Parathyroid adenoma (tissue), 2 donors: ENCODE data around the gene RNF144B.

ENCODE experiments used
- H2AFZ ChIP-seq: fragments of 300-600 bp; sonication (generic); one replicate; pipeline ENCODE4 v1.7.0; 2017; ENCODE audit warnings: antibody characterized with exemption, mild to moderate bottlenecking
- H3K27ac ChIP-seq: fragments of 300-600 bp; sonication (generic); one replicate; pipeline ENCODE4 v1.7.0; 2017
- H3K27me3 ChIP-seq: fragments of 300-600 bp; sonication (generic); one replicate; pipeline ENCODE4 v1.7.0; 2017; ENCODE audit warnings: low read length; ENCODE audit not compliant: control insufficient read depth, insufficient read depth
- H3K36me3 ChIP-seq: fragments of 300-600 bp; sonication (generic); one replicate; pipeline ENCODE4 v1.7.0; 2017; ENCODE audit warnings: low read length; ENCODE audit not compliant: control insufficient read depth, insufficient read depth
- H3K4me1 ChIP-seq: fragments of 300-600 bp; sonication (generic); one replicate; pipeline ENCODE4 v1.7.0; 2017; ENCODE audit warnings: control low read depth
- H3K4me2 ChIP-seq: fragments of 300-600 bp; sonication (generic); one replicate; pipeline ENCODE4 v1.7.0; 2017; ENCODE audit warnings: low read length
- H3K4me3 ChIP-seq: fragments of 300-600 bp; sonication (generic); one replicate; pipeline ENCODE4 v1.7.0; 2017; ENCODE audit warnings: low read depth, low read length
- H3K79me2 ChIP-seq: fragments of 300-600 bp; sonication (generic); one replicate; pipeline ENCODE4 v1.7.0; 2017; ENCODE audit warnings: control low read depth
- H3K9ac ChIP-seq: fragments of 300-600 bp; sonication (generic); one replicate; pipeline ENCODE4 v1.7.0; 2017; ENCODE audit warnings: mild to moderate bottlenecking
- H3K9me3 ChIP-seq: fragments of 300-600 bp; sonication (generic); one replicate; pipeline ENCODE4 v1.7.0; 2017; ENCODE audit warnings: low read length; ENCODE audit not compliant: control insufficient read depth
- CTCF ChIP-seq: fragments of 300-600 bp; sonication (generic); IDR thresholded peaks from one replicate; pipeline ENCODE4 v1.7.0; 2017; ENCODE audit warnings: antibody characterized with exemption, mild to moderate bottlenecking
- donor health status: primary hyperparathyroidism.

The RNF144B gene

GRCh38 chr6:18343741-18344140 is 43.4 kb upstream of the RNF144B start:
- Histone ChIP-seq H3K4me3 (no peak overlapping the region), H3K36me3 (no peaks in the 10 kb centered on the region), H3K79me2 (no peaks in the 10 kb centered on the region), H3K4me2 (no peak overlapping the region), H3K4me1 (no peaks in the 10 kb centered on the region), H3K9ac (no peak overlapping the region), H3K9me3 (no peaks in the 10 kb centered on the region), H2AFZ (no peak overlapping the region), H3K27ac (no peak overlapping the region), H3K27me3 (no peaks in the 10 kb centered on the region)
- TF ChIP-seq CTCF = no peak

DNA sequence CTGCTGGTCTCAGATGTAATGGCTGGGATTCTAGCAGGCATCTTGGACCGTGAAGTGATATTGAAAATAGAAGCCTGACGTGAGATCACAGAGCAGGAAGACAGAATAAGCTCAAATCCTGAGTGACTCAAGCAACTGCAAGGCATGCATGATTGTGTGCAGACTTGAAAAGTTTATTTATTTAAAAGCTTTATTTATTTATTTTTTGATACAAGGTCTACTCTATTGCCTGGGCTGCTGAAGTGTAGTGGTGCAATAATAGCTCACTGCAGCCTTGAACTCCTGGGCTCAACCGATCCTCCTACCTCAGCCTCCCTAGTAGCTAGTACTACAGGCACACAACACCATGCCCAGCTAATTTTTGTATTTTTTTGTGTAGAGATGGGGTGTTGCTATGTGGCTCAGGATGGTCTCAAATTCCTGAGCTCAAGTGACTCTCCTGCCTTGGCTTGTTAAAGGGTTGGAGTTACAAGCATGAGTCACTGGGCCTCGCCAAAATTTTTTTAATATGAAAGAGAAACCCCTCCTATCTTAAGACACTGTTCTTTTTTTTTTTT is 40.1 kb upstream of the RNF144B start:
- H3K27me3 ChIP-seq = no peaks in the 10 kb centered on the region
- H3K4me3 ChIP-seq = no peak overlapping the region
- no peaks in the 10 kb centered on the region for H3K79me2 ChIP-seq
- no peak overlapping the region for H3K27ac ChIP-seq
- no peak for TF ChIP-seq CTCF
- H3K9me3 ChIP-seq = no peaks in the 10 kb centered on the region
- H2AFZ ChIP-seq = no peak overlapping the region
- no peak overlapping the region for H3K9ac ChIP-seq
- H3K36me3 ChIP-seq = no peaks in the 10 kb centered on the region
- no peaks in the 10 kb centered on the region for H3K4me1 ChIP-seq
- H3K4me2 ChIP-seq = no peak overlapping the region

DNA sequence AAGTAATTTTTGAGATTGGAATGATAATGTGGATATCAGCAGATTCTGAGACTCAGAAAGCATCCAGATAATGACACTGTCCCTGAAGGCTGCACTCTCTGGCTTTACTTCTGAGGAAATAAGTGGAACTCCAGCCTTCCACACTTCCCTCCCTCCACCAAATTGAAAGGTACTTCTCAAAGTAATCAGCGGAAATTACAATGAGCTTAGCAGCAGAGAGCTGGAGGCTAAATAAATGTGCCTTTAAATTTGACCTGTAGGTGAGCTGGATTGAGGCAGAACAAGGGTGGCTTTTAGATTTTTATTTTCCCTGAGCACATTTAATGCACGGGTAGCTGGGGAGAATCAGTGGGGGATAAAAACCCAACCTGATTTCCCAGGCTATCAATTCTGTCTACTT is 39.3 kb upstream of the RNF144B start:
- no peak overlapping the region for H3K27ac ChIP-seq
- H3K4me3 ChIP-seq = no peak overlapping the region
- TF ChIP-seq CTCF = no peak
- no peaks in the 10 kb centered on the region for H3K27me3 ChIP-seq
- H3K36me3 ChIP-seq = no peaks in the 10 kb centered on the region
- no peaks in the 10 kb centered on the region for H3K79me2 ChIP-seq
- H3K9ac ChIP-seq = no peak overlapping the region
- no peaks in the 10 kb centered on the region for H3K4me1 ChIP-seq
- no peaks in the 10 kb centered on the region for H3K9me3 ChIP-seq
- H2AFZ ChIP-seq = no peak overlapping the region
- no peak overlapping the region for H3K4me2 ChIP-seq

GRCh38 chr6:18349386-18349785 is 37.8 kb upstream of the RNF144B start:
- Histone ChIP-seq H3K9ac (no peak overlapping the region), H3K4me2 (no peak overlapping the region), H3K27ac (no peak overlapping the region), H3K36me3 (no peaks in the 10 kb centered on the region), H3K27me3 (no peaks in the 10 kb centered on the region), H2AFZ (no peak overlapping the region), H3K9me3 (no peaks in the 10 kb centered on the region), H3K4me3 (no peak overlapping the region), H3K4me1 (no peaks in the 10 kb centered on the region), H3K79me2 (no peaks in the 10 kb centered on the region)
- no peak for TF ChIP-seq CTCF

DNA sequence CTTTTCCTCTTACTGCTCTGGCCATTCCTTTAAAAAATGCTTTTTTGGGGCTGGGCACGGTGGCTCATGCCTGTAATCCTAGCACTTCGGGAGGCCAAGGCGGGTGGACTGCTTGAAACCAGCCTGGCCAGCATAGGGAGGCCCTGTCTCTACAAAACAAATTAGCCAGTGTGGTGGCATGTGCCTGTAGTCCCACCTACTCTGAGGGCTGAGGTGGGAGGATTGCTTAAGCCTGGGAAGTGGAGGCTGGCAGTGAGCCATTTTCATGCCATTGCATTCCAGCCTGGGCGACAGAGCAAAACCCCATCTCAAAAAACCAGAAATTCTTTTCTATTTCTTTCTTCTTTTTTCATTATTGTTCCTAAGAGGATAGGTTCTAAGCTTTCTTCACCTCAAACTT is 36.9 kb upstream of the RNF144B start:
- Histone ChIP-seq H3K4me1 (no peaks in the 10 kb centered on the region), H2AFZ (no peak overlapping the region), H3K9ac (no peak overlapping the region), H3K4me2 (no peak overlapping the region), H3K9me3 (no peaks in the 10 kb centered on the region), H3K27me3 (no peaks in the 10 kb centered on the region), H3K79me2 (no peaks in the 10 kb centered on the region), H3K4me3 (no peak overlapping the region), H3K27ac (no peak overlapping the region), H3K36me3 (no peaks in the 10 kb centered on the region)
- TF ChIP-seq CTCF = no peak
